ENCODE results near the gene KIF3A. TPM values are rescaled to one million over a fixed set of nuclear protein-coding genes. Genes with fewer than 3 reads are reported as not detected.

Gene KIF3A
- 10 to 100 TPM in 6 of 9 donors, 1 to 10 TPM in 3; 5.8 to 19.3 (median 11.2) TPM for total RNA-seq
- 1 to 10 TPM; 6.0 to 8.5 TPM for polyA plus RNA-seq
- long read RNA-seq, donor 1, partial matches to known transcripts = 6 of 8 reads
- long read RNA-seq, donor 1, other reads (novel, unspliced or antisense) = 2 of 8 reads
- long read RNA-seq, donor 2, partial matches to known transcripts = 25 of 28 reads
- long read RNA-seq, donor 2, other reads (novel, unspliced or antisense) = 2 of 28 reads
- long read RNA-seq, donor 3, partial matches to known transcripts = 2 of 5 reads
- long read RNA-seq, donor 3, other reads (novel, unspliced or antisense) = 3 of 5 reads

GRCh38 chr5:132736853-132737833 lies at the start of gene KIF3A:
Gene KIF3A (minus strand): TSS chr5:132737546. CDS start chr5:132737419, 127 bp downstream.
- Histone ChIP-seq H3K27ac (peak within 1 kb of the TSS in 10 of 12 donors; percentile 36 to 85 (median 63)), H3K9me3 (no peaks in the 10 kb centered on the region), H3K4me1 (peaks cover 0 to 20% (median 9%) of the 10 kb centered on the region in 12 donors), H3K4me3 (peak within 1 kb of the TSS; percentile 58 to 97 (median 84)), H3K36me3 (peaks cover 0 to 20% (median 6%) of the 10 kb centered on the region in 9 donors), H3K27me3 (peaks cover 0 to 5% (median 0%) of the 10 kb centered on the region in 9 donors)
- DNase-seq (peak; percentile 93 to 99 (median 98)), ATAC-seq (peak; percentile 97 to 100 (median 100))
- intact Hi-C loops (cut with DNase I) = loop anchor here in 1 of 10 donors (5.0 kb wide), 1 partner anchor 40 kb away; the partner anchor contains the start of gene SEPTIN8
- peak in 1 of 2 donors; percentile 63 for TF ChIP-seq POLR2A (IDR thresholded peaks at IDR 0.05)
- peak in 3 of 12 donors; percentile 15 to 32 (median 21) for TF ChIP-seq CTCF (IDR thresholded peaks at IDR 0.05)
- WGBS, 4 donors = 1 to 2% (median 2%) methylated on average over 38 to 81 of the region's 81 CpGs

GRCh38 chr5:132787076-132787475 lies 49.7 kb upstream of the KIF3A start:
- DNase-seq = no peak
- intact Hi-C loops (cut with DNase I) = no loop called here

GRCh38 chr5:132785864-132786263 lies 48.5 kb upstream of the KIF3A start:
- WGBS, 4 donors = 94 to 95% (median 95%) methylated on average over 4 of the region's 4 CpGs
- DNase-seq = no peak
- Histone ChIP-seq H3K4me1 (peaks cover 0 to 13% (median 0%) of the 10 kb centered on the region in 12 donors), H3K9me3 (no peaks in the 10 kb centered on the region), H3K36me3 (no peaks in the 10 kb centered on the region), H3K4me3 (no peak overlapping the region), H3K27ac (no peak overlapping the region), H3K27me3 (no peaks in the 10 kb centered on the region)
- no peak for TF ChIP-seq POLR2A (IDR thresholded peaks at IDR 0.05)
- TF ChIP-seq CTCF (IDR thresholded peaks at IDR 0.05) = no peak
- intact Hi-C loops (cut with DNase I) = no loop called here
- no peak for ATAC-seq

More at GRCh38 chr5:132787076-132787475, 49.7 kb upstream of the KIF3A start:
- H3K27ac ChIP-seq = no peak overlapping the region
- no peak for ATAC-seq
- TF ChIP-seq POLR2A (IDR thresholded peaks at IDR 0.05) (no peak), CTCF (IDR thresholded peaks at IDR 0.05) (no peak)
- H3K36me3 ChIP-seq = no peaks in the 10 kb centered on the region
- WGBS, 4 donors = 93 to 98% (median 97%) methylated on average over 1 of the region's 1 CpG
- H3K4me3 ChIP-seq = no peak overlapping the region
- no peaks in the 10 kb centered on the region for H3K9me3 ChIP-seq
- H3K27me3 ChIP-seq = no peaks in the 10 kb centered on the region
- peaks cover 0 to 9% (median 0%) of the 10 kb centered on the region in 12 donors for H3K4me1 ChIP-seq

Data from heart left ventricle (tissue), 16 donors.